ENCODE measurements around the gene SF3A2.

SF3A2 gene

GRCh38 chr19:2242816-2243215 lies 6.2 kb downstream of the SF3A2 start:
- no peak for DNase-seq

GRCh38 chr19:2243274-2244124 lies 6.9 kb downstream of the SF3A2 start:
- no peak for DNase-seq

- DNase-seq = no peak
These were observed 7.4 kb downstream of the SF3A2 start for GRCh38 chr19:2244125-2244411.

- DNase-seq = no peak
These were observed 7.9 kb downstream of the SF3A2 start for GRCh38 chr19:2244486-2244885.

GRCh38 chr19:2245273-2245672 lies 8.6 kb downstream of the SF3A2 start:
- no peak for DNase-seq

GRCh38 chr19:2246014-2246620 lies 9.5 kb downstream of the SF3A2 start:
- no peak for DNase-seq

GRCh38 chr19:2246801-2247361 lies 10.3 kb downstream of the SF3A2 start:
- DNase-seq = no peak

- no peak for DNase-seq
These were observed 10.9 kb downstream of the SF3A2 start for GRCh38 chr19:2247433-2248101.

- DNase-seq = no peak
These were observed 11.7 kb downstream of the SF3A2 start for GRCh38 chr19:2248136-2249009.

- no peak for DNase-seq
These were observed 12.6 kb downstream of the SF3A2 start, which contains the start of gene AMH for GRCh38 chr19:2249010-2249866. TSS of gene AMH (plus strand) at chr19:2249323. CDS start at chr19:2249333, 10 bp downstream.

- no peak for DNase-seq
These were observed 13.5 kb downstream of the SF3A2 start for GRCh38 chr19:2249880-2250765.

- no peak for DNase-seq
These were observed 14.1 kb downstream of the SF3A2 start for GRCh38 chr19:2250766-2251105.

GRCh38 chr19:2251106-2252054 lies 14.8 kb downstream of the SF3A2 start:
- no peak for DNase-seq

GRCh38 chr19:2252055-2252796 lies 15.6 kb downstream of the SF3A2 start:
- no peak for DNase-seq

GRCh38 chr19:2252797-2253105 lies 16.1 kb downstream of the SF3A2 start:
- DNase-seq = no peak

- DNase-seq = peak; percentile 23
These were observed 16.8 kb downstream of the SF3A2 start for GRCh38 chr19:2253106-2254063.

GRCh38 chr19:2254064-2254872 lies 17.6 kb downstream of the SF3A2 start:
- no peak for DNase-seq

Measured in stimulated activated naive CD4-positive, alpha-beta T cell treated with Interleukin-2 at 50 U/mL for 16 hours (primary cell).